Thyroid gland (tissue), 4 donors: ENCODE results near the gene C2CD3.

Experiments
- POLR2A ChIP-seq, 2 donors: fragments of 450-650 bp; IDR thresholded peaks; one replicate each; pipeline ENCODE4 v1.6.1; 2017; ENCODE audit warnings: antibody characterized with exemption in 2 of 2, mild to moderate bottlenecking in 2 of 2, moderate library complexity in 1 of 2
- TF ChIP-seq, protein P1 (sequence below), 6 experiments: fragments of 200-600 bp in 3 of 6; fragments of 450-650 bp in 3 of 6; sonication (generic) in 3 of 6; IDR thresholded peaks; one replicate each; pipeline ENCODE4 v1.5.1; 2016 to 2019; ENCODE audit warnings: antibody characterized with exemption in 6 of 6, mild to moderate bottlenecking in 2 of 6, inconsistent platforms in 1 of 6, moderate library complexity in 1 of 6

DNA sequence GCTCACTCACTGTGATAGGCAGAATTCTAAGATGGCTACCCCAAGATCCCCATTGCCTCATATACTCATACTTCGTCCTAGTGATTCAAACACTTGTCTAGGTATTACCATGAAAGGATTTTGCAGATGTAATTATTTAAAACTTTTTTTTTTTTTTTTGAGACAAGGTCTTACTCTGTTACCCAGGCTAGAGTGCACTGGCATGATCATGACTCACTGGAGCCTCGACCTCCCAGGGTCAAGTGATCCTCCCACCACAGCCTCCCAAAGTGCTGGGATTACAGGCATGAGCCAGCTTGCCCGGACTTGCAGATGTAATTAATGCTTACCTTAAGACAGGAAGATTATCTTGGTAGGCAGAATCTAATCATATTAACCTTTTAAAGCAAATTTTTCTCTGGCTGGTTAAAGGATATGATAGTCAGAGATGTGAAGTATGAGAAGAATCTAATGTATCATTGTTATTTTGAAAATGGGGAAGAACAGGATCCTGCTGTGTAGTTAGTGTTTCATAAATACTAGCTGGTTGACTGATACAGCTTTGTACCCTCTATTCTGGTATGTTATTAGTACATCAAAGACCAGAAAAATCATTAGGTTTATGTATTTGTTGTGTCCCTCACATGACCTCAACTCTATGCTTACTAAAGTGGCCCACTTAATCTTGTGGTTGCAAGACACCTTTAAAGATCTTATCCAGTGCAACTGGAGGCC, 35.5 kb downstream of the C2CD3 start:
- TF ChIP-seq, protein P1, sequence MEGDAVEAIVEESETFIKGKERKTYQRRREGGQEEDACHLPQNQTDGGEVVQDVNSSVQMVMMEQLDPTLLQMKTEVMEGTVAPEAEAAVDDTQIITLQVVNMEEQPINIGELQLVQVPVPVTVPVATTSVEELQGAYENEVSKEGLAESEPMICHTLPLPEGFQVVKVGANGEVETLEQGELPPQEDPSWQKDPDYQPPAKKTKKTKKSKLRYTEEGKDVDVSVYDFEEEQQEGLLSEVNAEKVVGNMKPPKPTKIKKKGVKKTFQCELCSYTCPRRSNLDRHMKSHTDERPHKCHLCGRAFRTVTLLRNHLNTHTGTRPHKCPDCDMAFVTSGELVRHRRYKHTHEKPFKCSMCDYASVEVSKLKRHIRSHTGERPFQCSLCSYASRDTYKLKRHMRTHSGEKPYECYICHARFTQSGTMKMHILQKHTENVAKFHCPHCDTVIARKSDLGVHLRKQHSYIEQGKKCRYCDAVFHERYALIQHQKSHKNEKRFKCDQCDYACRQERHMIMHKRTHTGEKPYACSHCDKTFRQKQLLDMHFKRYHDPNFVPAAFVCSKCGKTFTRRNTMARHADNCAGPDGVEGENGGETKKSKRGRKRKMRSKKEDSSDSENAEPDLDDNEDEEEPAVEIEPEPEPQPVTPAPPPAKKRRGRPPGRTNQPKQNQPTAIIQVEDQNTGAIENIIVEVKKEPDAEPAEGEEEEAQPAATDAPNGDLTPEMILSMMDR (IDR thresholded peaks at IDR 0.05), result no peak
- no peak for TF ChIP-seq POLR2A (IDR thresholded peaks at IDR 0.05)
